ENCODE results near the gene DDN. TPM values are rescaled to one million over a fixed set of nuclear protein-coding genes. Genes with fewer than 3 reads are reported as not detected.

DDN gene
- total and polyA plus RNA-seq, 8 donors, result 0.03 to 0.12 (median 0.06) TPM; not detected in 3

- DNase-seq, result peak; percentile 74 to 92 (median 84)
- TF ChIP-seq CTCF (IDR thresholded peaks at IDR 0.05), result peak; percentile 74 to 93 (median 84)
- peak; percentile 80 to 90 (median 88) for ATAC-seq
- whole genome bisulfite sequencing, 2 donors, result 5 to 6% methylated on average over 32 of the region's 32 CpGs
- Histone ChIP-seq H3K27me3 (no peaks in the 10 kb centered on the region), H3K4me1 (peaks cover 8 to 12% (median 9%) of the 10 kb centered on the region in 3 donors), H3K4me3 (peak overlapping the region in 2 of 4 donors; percentile 5 to 34), H3K36me3 (no peaks in the 10 kb centered on the region), H3K27ac (no peak overlapping the region), H3K9me3 (no peaks in the 10 kb centered on the region)
- intact Hi-C loops (cut with DNase I), result no loop called here
- no peak for FAIRE-seq
Measured at GRCh38 chr12:48995086-48995879, 3.9 kb downstream of the DDN start.

- Histone ChIP-seq H3K4me3 (no peak overlapping the region), H3K27me3 (no peaks in the 10 kb centered on the region), H3K36me3 (no peaks in the 10 kb centered on the region), H3K27ac (no peak overlapping the region), H3K9me3 (no peaks in the 10 kb centered on the region), H3K4me1 (peaks cover 3 to 8% (median 6%) of the 10 kb centered on the region in 3 donors)
- intact Hi-C loops (cut with DNase I), result no loop called here
- FAIRE-seq (no peak), DNase-seq (no peak), ATAC-seq (no peak)
- TF ChIP-seq CTCF (IDR thresholded peaks at IDR 0.05), result no peak
- 27 to 31% methylated on average over 32 of the region's 32 CpGs for WGBS, 2 donors
Measured at GRCh38 chr12:48994224-48995085, 4.7 kb downstream of the DDN start.

GRCh38 chr12:48993787-48994186 lies 5.4 kb downstream of the DDN start:
- 76 to 77% methylated on average over 3 of the region's 3 CpGs for WGBS, 2 donors

GRCh38 chr12:48991247-48992050 lies 7.7 kb downstream of the DDN start:
- no peaks in the 10 kb centered on the region for H3K4me1 ChIP-seq
- H3K27me3 ChIP-seq, result no peaks in the 10 kb centered on the region
- H3K36me3 ChIP-seq, result no peaks in the 10 kb centered on the region
- intact Hi-C loops (cut with DNase I), result no loop called here
- no peak overlapping the region for H3K4me3 ChIP-seq
- no peak for TF ChIP-seq CTCF (IDR thresholded peaks at IDR 0.05)
- no peaks in the 10 kb centered on the region for H3K9me3 ChIP-seq
- WGBS, 2 donors, result 55 to 64% methylated on average over 8 of the region's 8 CpGs
- FAIRE-seq (no peak), DNase-seq (no peak), ATAC-seq (no peak)
- no peak overlapping the region for H3K27ac ChIP-seq

More at GRCh38 chr12:48993787-48994186, 5.4 kb downstream of the DDN start:
- Histone ChIP-seq H3K4me3 (no peak overlapping the region), H3K9me3 (no peaks in the 10 kb centered on the region), H3K36me3 (no peaks in the 10 kb centered on the region), H3K27me3 (no peaks in the 10 kb centered on the region), H3K27ac (no peak overlapping the region), H3K4me1 (peaks cover 0 to 6% (median 4%) of the 10 kb centered on the region in 3 donors)
- no peak for TF ChIP-seq CTCF (IDR thresholded peaks at IDR 0.05)
- intact Hi-C loops (cut with DNase I), result no loop called here
- ATAC-seq (no peak), DNase-seq (no peak), FAIRE-seq (no peak)

Data from pancreas (tissue), 10 donors.